HEK293 (cell line): Measurements from ENCODE around the gene ZNRF1.

Experiments used
- CTCF ChIA-PET: fragments of 350-600 bp; formaldehyde crosslinking; extraction: SDS; loops from one replicate; lab custom pipeline; 2021; ENCODE audit warnings: antibody characterized with exemption; lab: Yijun Ruan, JAX
- POLR2A ChIA-PET: fragments of 300-600 bp; formaldehyde crosslinking; extraction: SDS; loops from one replicate; lab custom pipeline; 2020; ENCODE audit warnings: antibody characterized with exemption, inconsistent platforms; lab: Yijun Ruan, JAX
- H3K27ac ChIP-seq: fragments of 200-500 bp; sonication (Bioruptor generic); 2 replicates; pipeline ENCODE4 v1.5.1; 2014; ENCODE audit warnings: low read depth, low read length, control low read depth, inconsistent platforms; ENCODE audit errors: extremely low read depth
- H3K36me3 ChIP-seq, 2 experiments: fragments of 200-500 bp in 1 of 2; sonication (Bioruptor generic) in 1 of 2; 1 replicate in 1 of 2; 2 replicates in 1 of 2; pipeline ENCODE4 v1.5.1; 2014 to 2017; ENCODE audit warnings: inconsistent platforms in 2 of 2, low read length in 2 of 2; ENCODE audit not compliant: control insufficient read depth in 2 of 2, insufficient read depth in 1 of 2
- H3K4me1 ChIP-seq: fragments of 200-500 bp; sonication (Bioruptor generic); 2 replicates; pipeline ENCODE4 v1.5.1; 2014; ENCODE audit warnings: mild to moderate bottlenecking, low read length, inconsistent platforms; ENCODE audit not compliant: control insufficient read depth, insufficient read depth
- H3K4me3 ChIP-seq: 2 replicates; pipeline ENCODE4 v1.5.1; 2011; ENCODE audit warnings: low read depth, mild to moderate bottlenecking, control low read depth, low read length, moderate library complexity
- H3K9me3 ChIP-seq: fragments of 200-500 bp; sonication (Bioruptor generic); 2 replicates; pipeline ENCODE4 v1.5.1; 2014; ENCODE audit warnings: low read depth, low read length, inconsistent platforms; ENCODE audit not compliant: control insufficient read depth, insufficient read depth
- FEZF1 ChIP-seq: fragments of 450-650 bp; formaldehyde crosslinking; IDR thresholded peaks from 2 replicates; pipeline ENCODE4 v1.5.1; 2016; ENCODE audit warnings: missing biosample characterization, missing genetic modification characterization
- HOXA7 ChIP-seq: sonication (generic); formaldehyde crosslinking; IDR thresholded peaks from 2 replicates; pipeline ENCODE4 v1.8.1; 2022; ENCODE audit warnings: missing genetic modification reagents, borderline replicate concordance
- MEIS1 ChIP-seq: sonication (generic); formaldehyde crosslinking; IDR thresholded peaks from 2 replicates; pipeline ENCODE4 v1.8.1; 2022; ENCODE audit warnings: missing genetic modification reagents, mild to moderate bottlenecking, borderline replicate concordance
- MYNN ChIP-seq: fragments of 450-650 bp; formaldehyde crosslinking; IDR thresholded peaks from 2 replicates; pipeline ENCODE4 v1.5.1; 2016; ENCODE audit warnings: missing biosample characterization, missing genetic modification characterization, borderline replicate concordance
- OVOL3 ChIP-seq: fragments of 450-650 bp; formaldehyde crosslinking; IDR thresholded peaks from 2 replicates; pipeline ENCODE4 v1.5.1; 2016; ENCODE audit warnings: missing biosample characterization, missing genetic modification characterization
- SCRT2 ChIP-seq: fragments of 450-650 bp; formaldehyde crosslinking; IDR thresholded peaks from 2 replicates; pipeline ENCODE4 v1.5.1; 2016; ENCODE audit warnings: missing biosample characterization, missing genetic modification characterization
- TRIM28 ChIP-seq: IDR thresholded peaks from 2 replicates; pipeline ENCODE4 v1.6.1; 2011; ENCODE audit warnings: low read length, control low read depth, borderline replicate concordance
- ZFP37 ChIP-seq: fragments of 450-650 bp; formaldehyde crosslinking; IDR thresholded peaks from 2 replicates; pipeline ENCODE4 v1.5.1; 2016; ENCODE audit warnings: missing biosample characterization, missing genetic modification characterization
- ZNF112 ChIP-seq: fragments of 450-650 bp; formaldehyde crosslinking; IDR thresholded peaks from 2 replicates; pipeline ENCODE4 v1.5.0; 2017; ENCODE audit warnings: missing biosample characterization, missing genetic modification characterization
- ZNF16 ChIP-seq: fragments of 450-650 bp; formaldehyde crosslinking; IDR thresholded peaks from 2 replicates; pipeline ENCODE4 v1.5.1; 2016; ENCODE audit warnings: low read depth, missing biosample characterization, missing genetic modification characterization
- ZNF214 ChIP-seq: fragments of 450-650 bp; formaldehyde crosslinking; IDR thresholded peaks from 2 replicates; pipeline ENCODE4 v1.5.1; 2017; ENCODE audit warnings: missing biosample characterization, mild to moderate bottlenecking, missing genetic modification characterization, borderline replicate concordance
- ZNF24 ChIP-seq: fragments of 450-650 bp; formaldehyde crosslinking; IDR thresholded peaks from 2 replicates; pipeline ENCODE4 v1.5.1; 2016; ENCODE audit warnings: missing biosample characterization, missing genetic modification characterization
- ZNF391 ChIP-seq: fragments of 450-650 bp; formaldehyde crosslinking; IDR thresholded peaks from 2 replicates; pipeline ENCODE4 v1.5.1; 2016; ENCODE audit warnings: low read depth, missing biosample characterization, missing genetic modification characterization, borderline replicate concordance
- ZNF394 ChIP-seq: fragments of 450-650 bp; formaldehyde crosslinking; IDR thresholded peaks from 2 replicates; pipeline ENCODE4 v1.5.1; 2016; ENCODE audit warnings: missing biosample characterization, missing genetic modification characterization, mild to moderate bottlenecking, moderate library complexity, borderline replicate concordance
- ZNF398 ChIP-seq: fragments of 450-650 bp; formaldehyde crosslinking; IDR thresholded peaks from 2 replicates; pipeline ENCODE4 v1.5.1; 2017; ENCODE audit warnings: missing biosample characterization, missing genetic modification characterization
- ZNF529 ChIP-seq: fragments of 450-650 bp; formaldehyde crosslinking; IDR thresholded peaks from 2 replicates; pipeline ENCODE4 v1.5.1; 2017; ENCODE audit warnings: missing genetic modification characterization, missing biosample characterization; ENCODE audit not compliant: insufficient replicate concordance
- ZNF530 ChIP-seq: fragments of 450-650 bp; formaldehyde crosslinking; IDR thresholded peaks from 2 replicates; pipeline ENCODE4 v1.5.1; 2016; ENCODE audit warnings: low read depth, missing biosample characterization, missing genetic modification characterization
- ZNF558 ChIP-seq: fragments of 450-650 bp; formaldehyde crosslinking; IDR thresholded peaks from 2 replicates; pipeline ENCODE4 v1.5.1; 2016; ENCODE audit warnings: missing biosample characterization, missing genetic modification characterization
- ZNF621 ChIP-seq: fragments of 450-650 bp; formaldehyde crosslinking; IDR thresholded peaks from 2 replicates; pipeline ENCODE4 v1.5.1; 2017; ENCODE audit warnings: missing biosample characterization, missing genetic modification characterization
- ZNF707 ChIP-seq: fragments of 450-650 bp; formaldehyde crosslinking; IDR thresholded peaks from 2 replicates; pipeline ENCODE4 v1.5.1; 2016; ENCODE audit warnings: missing biosample characterization, missing genetic modification characterization
- ZNF785 ChIP-seq: fragments of 450-650 bp; formaldehyde crosslinking; IDR thresholded peaks from 2 replicates; pipeline ENCODE4 v1.5.1; 2016; ENCODE audit warnings: missing biosample characterization, missing genetic modification characterization
- ZNF792 ChIP-seq: fragments of 450-650 bp; formaldehyde crosslinking; IDR thresholded peaks from 2 replicates; pipeline ENCODE4 v1.5.1; 2016; ENCODE audit warnings: missing biosample characterization, missing genetic modification characterization
- TF ChIP-seq, protein P1 (sequence below): fragments of 450-650 bp; formaldehyde crosslinking; IDR thresholded peaks from 2 replicates; pipeline ENCODE4 v1.5.1; 2016; ENCODE audit warnings: missing biosample characterization, missing genetic modification characterization

Gene ZNRF1

DNA sequence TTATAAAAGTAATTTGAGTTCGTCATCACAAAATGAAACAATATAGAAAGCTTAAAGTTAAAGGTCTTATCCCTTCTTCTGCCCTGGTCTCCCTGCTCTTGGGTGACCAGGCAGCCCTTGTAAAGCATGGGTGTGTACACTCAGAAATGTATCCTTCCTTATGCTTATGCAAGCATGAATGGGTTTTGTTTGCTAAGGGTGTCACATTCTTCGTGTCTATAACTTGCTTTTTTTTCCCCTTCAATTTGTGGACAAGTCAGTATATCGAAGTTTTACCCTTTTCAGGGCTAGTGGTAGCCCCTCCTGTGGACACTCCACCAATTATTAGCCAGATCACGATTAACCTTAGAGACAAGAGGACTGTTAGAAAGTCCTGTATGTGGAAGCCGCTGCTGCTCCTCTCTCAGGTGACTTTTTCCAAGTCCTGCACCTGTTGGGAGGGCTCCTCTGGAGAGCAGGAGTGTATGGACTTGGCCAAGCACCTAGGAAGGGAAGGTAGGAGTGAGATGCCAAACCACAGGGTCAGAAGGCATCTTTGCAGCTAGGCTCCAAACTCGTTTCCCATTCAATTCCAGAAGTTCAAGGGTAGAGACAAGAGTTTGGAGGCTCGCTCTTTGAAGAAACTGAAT lies 66.8 kb downstream of the ZNRF1 start:
- Histone ChIP-seq H3K4me3 (no peak overlapping the region), H3K36me3 (no peaks in the 10 kb centered on the region), H3K4me1 (no peaks in the 10 kb centered on the region), H3K27ac (no peak overlapping the region), H3K9me3 (no peaks in the 10 kb centered on the region)
- CTCF ChIA-PET: no interaction called here
- POLR2A ChIA-PET: no interaction called here
- TF ChIP-seq ZNF792 (no peak), ZNF16 (tag by site-specific recombination) (no peak), ZNF621 (tag by site-specific recombination) (no peak), FEZF1 (tag by site-specific recombination) (no peak), HOXA7 (CRISPR knock-in tag) (no peak), ZFP37 (tag by site-specific recombination) (no peak), ZNF707 (no peak), ZNF112 (tag by site-specific recombination) (no peak), SCRT2 (tag by site-specific recombination) (no peak), ZNF785 (tag by site-specific recombination) (no peak), ZNF24 (tag by site-specific recombination) (no peak), ZNF558 (tag by site-specific recombination) (no peak), ZNF529 (tag by site-specific recombination) (no peak), MEIS1 (CRISPR knock-in tag) (no peak), TRIM28 (no peak), ZNF530 (tag by site-specific recombination) (no peak), OVOL3 (tag by site-specific recombination) (no peak)
- TF ChIP-seq, protein P1, sequence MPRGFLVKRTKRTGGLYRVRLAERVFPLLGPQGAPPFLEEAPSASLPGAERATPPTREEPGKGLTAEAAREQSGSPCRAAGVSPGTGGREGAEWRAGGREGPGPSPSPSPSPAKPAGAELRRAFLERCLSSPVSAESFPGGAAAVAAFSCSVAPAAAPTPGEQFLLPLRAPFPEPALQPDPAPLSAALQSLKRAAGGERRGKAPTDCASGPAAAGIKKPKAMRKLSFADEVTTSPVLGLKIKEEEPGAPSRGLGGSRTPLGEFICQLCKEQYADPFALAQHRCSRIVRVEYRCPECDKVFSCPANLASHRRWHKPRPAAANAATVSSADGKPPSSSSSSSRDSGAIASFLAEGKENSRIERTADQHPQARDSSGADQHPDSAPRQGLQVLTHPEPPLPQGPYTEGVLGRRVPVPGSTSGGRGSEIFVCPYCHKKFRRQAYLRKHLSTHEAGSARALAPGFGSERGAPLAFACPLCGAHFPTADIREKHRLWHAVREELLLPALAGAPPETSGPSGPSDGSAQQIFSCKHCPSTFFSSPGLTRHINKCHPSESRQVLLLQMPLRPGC: no peak

GRCh38 chr16:75066861-75067447 lies 68.1 kb downstream of the ZNRF1 start:
- ChIA-PET POLR2A (no interaction called here), CTCF (interaction anchor here (1.3 kb wide), 1 partner anchor 44 kb away, joined by 4 read pairs; no protein-coding TSS in a partner anchor)
- TF ChIP-seq ZNF391: no peak
- peak; percentile 49; the same call in 1 of the 2 replicates for TF ChIP-seq SCRT2 (tag by site-specific recombination)
- Histone ChIP-seq H3K36me3 (no peaks in the 10 kb centered on the region), H3K27ac (no peak overlapping the region), H3K4me3 (no peak overlapping the region), H3K4me1 (no peaks in the 10 kb centered on the region), H3K9me3 (no peaks in the 10 kb centered on the region)

- H3K36me3 ChIP-seq: no peaks in the 10 kb centered on the region
- CTCF ChIA-PET: interaction anchor here (1.0 to 1.3 kb wide), 2 partner anchors 29 to 43 kb away, joined by 3 to 4 read pairs; no protein-coding TSS in a partner anchor
- no peak overlapping the region for H3K4me3 ChIP-seq
- H3K27ac ChIP-seq: no peak overlapping the region
- peak; percentile 60; the same call in 1 of the 2 replicates for TF ChIP-seq ZNF394 (tag by site-specific recombination)
- no peak for TF ChIP-seq ZNF398 (tag by site-specific recombination)
- no peak for TF ChIP-seq ZNF214 (tag by site-specific recombination)
- no peak for TF ChIP-seq MYNN
- TF ChIP-seq, all 188 proteins: peak for 1
- no peaks in the 10 kb centered on the region for H3K4me1 ChIP-seq
- POLR2A ChIA-PET: no interaction called here
- H3K9me3 ChIP-seq: no peaks in the 10 kb centered on the region
These were observed 69.5 kb downstream of the ZNRF1 start for GRCh38 chr16:75068085-75069031.
